SIG-M5 treated with dmso at 0.1 percent for 504 hours (cell line): ENCODE measurements around the gene ARHGAP40.
A peak's percentile ranks its signal among the peaks of the same experiment; 100 is the strongest.

Source experiments
- DNase-seq: peaks from one replicate; lab custom pipeline; 2025; ENCODE audit not compliant: unreplicated experiment; lab: John Stamatoyannopoulos, UW

Gene ARHGAP40

GRCh38 chr20:38649275-38649891, 47.8 kb downstream of the ARHGAP40 start:
- DNase-seq: peak; percentile 29

GRCh38 chr20:38650010-38650409, 48.4 kb downstream of the ARHGAP40 start:
- DNase-seq: no peak

- DNase-seq: no peak
These were observed 49.5 kb downstream of the ARHGAP40 start for GRCh38 chr20:38651154-38651553.

- no peak for DNase-seq
These were observed 50.0 kb downstream of the ARHGAP40 start for GRCh38 chr20:38651562-38651961.

GRCh38 chr20:38652995-38653394, 51.4 kb downstream of the ARHGAP40 start:
- no peak for DNase-seq

GRCh38 chr20:38657390-38657789, 55.8 kb downstream of the ARHGAP40 start:
- no peak for DNase-seq

- DNase-seq: peak; percentile 35
These were observed 57.4 kb downstream of the ARHGAP40 start for GRCh38 chr20:38658879-38659596.

- DNase-seq: no peak
These were observed 57.9 kb downstream of the ARHGAP40 start for GRCh38 chr20:38659597-38659880.

- DNase-seq: no peak
These were observed 58.8 kb downstream of the ARHGAP40 start for GRCh38 chr20:38660429-38660828.

- DNase-seq: no peak
These were observed 62.1 kb downstream of the ARHGAP40 start for GRCh38 chr20:38663660-38664059.

GRCh38 chr20:38664284-38664683, 62.7 kb downstream of the ARHGAP40 start:
- no peak for DNase-seq

GRCh38 chr20:38665094-38665493, 63.5 kb downstream of the ARHGAP40 start:
- no peak for DNase-seq

- no peak for DNase-seq
These were observed 64.1 kb downstream of the ARHGAP40 start for GRCh38 chr20:38665506-38666285.

GRCh38 chr20:38667417-38667956, 65.9 kb downstream of the ARHGAP40 start:
- no peak for DNase-seq

- no peak for DNase-seq
These were observed 68.1 kb downstream of the ARHGAP40 start for GRCh38 chr20:38669688-38670087.

GRCh38 chr20:38670786-38671185, 69.2 kb downstream of the ARHGAP40 start:
- DNase-seq: no peak

GRCh38 chr20:38671186-38671585, 69.6 kb downstream of the ARHGAP40 start:
- DNase-seq: no peak

GRCh38 chr20:38671701-38672292, 70.2 kb downstream of the ARHGAP40 start:
- no peak for DNase-seq

GRCh38 chr20:38672504-38672903, 70.9 kb downstream of the ARHGAP40 start:
- no peak for DNase-seq

GRCh38 chr20:38673261-38673660, 71.7 kb downstream of the ARHGAP40 start:
- DNase-seq: no peak

- DNase-seq: no peak
These were observed 72.1 kb downstream of the ARHGAP40 start for GRCh38 chr20:38673725-38674091.
